Keratinocyte (primary cell): Measurements from ENCODE around the gene CHPF.
A peak's percentile ranks its signal among the peaks of the same experiment; 100 is the strongest.

Source experiments
- CTCF ChIP-seq, 3 experiments: IDR thresholded peaks in 1 of 3; conservative IDR thresholded peaks in 1 of 3; optimal IDR thresholded peaks in 1 of 3; 2 replicates in 2 of 3; 3 replicates in 1 of 3; pipeline versions ENCODE3 to v1.5.1; 2011; ENCODE audit warnings: low read length in 3 of 3, mild to moderate bottlenecking in 3 of 3, moderate library complexity in 2 of 3, control low read depth in 1 of 3, inconsistent platforms in 1 of 3; ENCODE audit not compliant: insufficient read depth in 2 of 3; ENCODE audit errors: extremely low read depth in 1 of 3
- EZH2 ChIP-seq: IDR thresholded peaks from one replicate; pipeline ENCODE4 v1.6.1; 2012; ENCODE audit warnings: inconsistent platforms, mild to moderate bottlenecking, low read length, moderate library complexity

GRCh38 chr2:219560037-219560892, 16.7 kb upstream of the CHPF start:
- TF ChIP-seq CTCF (optimal IDR thresholded peaks at IDR 0.05 in 1 of 3, IDR thresholded peaks at IDR 0.05 in 1 of 3, conservative IDR thresholded peaks at IDR 0.05 in 1 of 3; ENCODE audit: extremely low read depth in 1 of 3, insufficient read depth in 2 of 3, low read length in 3 of 3) (peak; percentile 51 to 77 (median 62)), EZH2 (no peak)
